Activated CD8-positive, alpha-beta T cell treated with anti-CD3 and anti-CD28 coated beads for 36 hours (primary cell): ENCODE results near the gene GRIA1. TPM values are rescaled to one million over a fixed set of nuclear protein-coding genes. Genes with fewer than 3 reads are reported as not detected.

ENCODE experiments used
- ATAC-seq: fragments of 200-7000 bp; cut with Tn5 transposase; one replicate; pipeline ENCODE4 v1.10.0; 2021; ENCODE audit warnings: mild to moderate bottlenecking, moderate library complexity
- CTCF ChIA-PET: fragments of 350-600 bp; sonication (Branson Sonifier 250); formaldehyde crosslinking; loops from one replicate; lab custom pipeline; 2021; ENCODE audit warnings: antibody characterized with exemption; lab: Charles Lee
- POLR2A ChIA-PET: fragments of 350-600 bp; sonication (Branson Sonifier 250); formaldehyde crosslinking; loops from one replicate; lab custom pipeline; 2021; ENCODE audit warnings: antibody characterized with exemption; lab: Charles Lee
- DNase-seq: peaks from one replicate; pipeline ENCODE4 v3.0.0-alpha.2; 2020
- H3K27ac Mint-ChIP-seq: one replicate; pipeline ENCODE4 v1.8.0; 2021; ENCODE audit warnings: mild to moderate bottlenecking, mixed read lengths
- H3K27me3 Mint-ChIP-seq: one replicate; pipeline ENCODE4 v1.8.0; 2021; ENCODE audit warnings: mixed read lengths
- H3K36me3 Mint-ChIP-seq: one replicate; pipeline ENCODE4 v1.8.0; 2021; ENCODE audit warnings: low read depth, mixed read lengths
- H3K4me1 Mint-ChIP-seq: one replicate; pipeline ENCODE4 v1.8.0; 2021; ENCODE audit warnings: low read depth, mixed read lengths
- H3K4me3 Mint-ChIP-seq: one replicate; pipeline ENCODE4 v1.8.0; 2021; ENCODE audit warnings: mild to moderate bottlenecking, moderate library complexity, mixed read lengths
- H3K9me3 Mint-ChIP-seq: one replicate; pipeline ENCODE4 v1.8.0; 2021; ENCODE audit warnings: mixed read lengths
- intact Hi-C: fragments of 100-400 bp; cut with micrococcal nuclease; formaldehyde crosslinking; loops from one replicate; pipeline ENCODE4 v1.10.0; 2022
- total RNA-seq, 2 experiments: library from RNA; stranded (reverse); gene quantifications; one replicate each; pipeline ENCODE4 v1.2.3, GENCODE V29; 2021
- TF ChIP-seq, protein P1 (sequence below): fragments of 200-600 bp; IDR thresholded peaks from one replicate; pipeline ENCODE4 v1.8.0; 2022; ENCODE audit warnings: antibody characterized with exemption, mild to moderate bottlenecking

GRIA1 gene
- total RNA-seq, 2 experiments from 2014 or later: not detected

DNA sequence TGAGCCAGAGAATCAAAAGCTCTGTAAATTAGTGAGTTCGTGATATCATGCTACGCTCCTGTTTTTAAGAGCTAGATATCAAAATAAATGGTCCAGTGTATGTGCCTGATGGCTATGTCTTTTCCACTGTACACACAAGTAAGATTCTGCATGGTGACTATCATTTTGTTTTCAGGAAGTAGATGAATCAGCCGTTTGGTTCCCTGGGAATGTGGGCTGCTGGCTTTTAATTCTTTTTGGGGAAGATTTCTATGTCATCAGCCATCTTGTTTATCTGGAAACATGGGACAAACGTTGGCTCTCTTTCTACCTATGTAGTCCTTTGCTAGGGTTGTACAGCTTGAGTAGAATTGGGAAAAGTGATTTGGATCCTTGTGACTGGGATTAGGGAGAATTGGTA lies 126.7 kb downstream of the GRIA1 start:
- CTCF ChIA-PET: no interaction called here
- TF ChIP-seq, protein P1, sequence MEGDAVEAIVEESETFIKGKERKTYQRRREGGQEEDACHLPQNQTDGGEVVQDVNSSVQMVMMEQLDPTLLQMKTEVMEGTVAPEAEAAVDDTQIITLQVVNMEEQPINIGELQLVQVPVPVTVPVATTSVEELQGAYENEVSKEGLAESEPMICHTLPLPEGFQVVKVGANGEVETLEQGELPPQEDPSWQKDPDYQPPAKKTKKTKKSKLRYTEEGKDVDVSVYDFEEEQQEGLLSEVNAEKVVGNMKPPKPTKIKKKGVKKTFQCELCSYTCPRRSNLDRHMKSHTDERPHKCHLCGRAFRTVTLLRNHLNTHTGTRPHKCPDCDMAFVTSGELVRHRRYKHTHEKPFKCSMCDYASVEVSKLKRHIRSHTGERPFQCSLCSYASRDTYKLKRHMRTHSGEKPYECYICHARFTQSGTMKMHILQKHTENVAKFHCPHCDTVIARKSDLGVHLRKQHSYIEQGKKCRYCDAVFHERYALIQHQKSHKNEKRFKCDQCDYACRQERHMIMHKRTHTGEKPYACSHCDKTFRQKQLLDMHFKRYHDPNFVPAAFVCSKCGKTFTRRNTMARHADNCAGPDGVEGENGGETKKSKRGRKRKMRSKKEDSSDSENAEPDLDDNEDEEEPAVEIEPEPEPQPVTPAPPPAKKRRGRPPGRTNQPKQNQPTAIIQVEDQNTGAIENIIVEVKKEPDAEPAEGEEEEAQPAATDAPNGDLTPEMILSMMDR: no peak
- intact Hi-C loops: no loop called here
- H3K9me3 Mint-ChIP-seq: no peaks in the 10 kb centered on the region
- no peaks in the 10 kb centered on the region for H3K4me1 Mint-ChIP-seq
- H3K4me3 Mint-ChIP-seq: no peak overlapping the region
- H3K27me3 Mint-ChIP-seq: peaks cover 2% of the 10 kb centered on the region
- POLR2A ChIA-PET: no interaction called here
- H3K27ac Mint-ChIP-seq: no peak overlapping the region
- DNase-seq (no peak), ATAC-seq (no peak)
- H3K36me3 Mint-ChIP-seq: no peaks in the 10 kb centered on the region

DNA sequence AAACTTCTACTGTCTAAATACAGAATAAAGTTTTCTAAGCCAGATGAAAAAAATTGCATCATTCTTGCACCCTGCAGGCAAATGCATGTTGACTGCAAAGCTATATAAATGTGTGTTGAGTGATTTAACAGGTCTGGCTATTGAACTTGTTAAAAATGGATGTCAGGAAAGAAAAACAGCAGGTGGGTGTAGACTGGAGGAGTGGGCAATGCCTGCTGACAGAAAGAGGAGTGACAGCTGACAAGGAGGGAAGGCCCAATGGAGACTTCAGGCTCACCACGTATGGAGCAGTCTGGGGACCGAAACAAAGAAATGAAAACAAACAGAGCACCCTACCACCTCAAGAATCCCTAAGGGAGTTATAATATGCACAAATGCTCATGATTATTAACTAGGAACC lies 127.8 kb downstream of the GRIA1 start:
- Mint-ChIP-seq H3K27me3 (peaks cover 2% of the 10 kb centered on the region), H3K9me3 (no peaks in the 10 kb centered on the region), H3K4me1 (no peaks in the 10 kb centered on the region), H3K4me3 (no peak overlapping the region), H3K36me3 (no peaks in the 10 kb centered on the region), H3K27ac (no peak overlapping the region)
- ATAC-seq: no peak
- DNase-seq: no peak
- CTCF ChIA-PET: no interaction called here
- POLR2A ChIA-PET: no interaction called here
- TF ChIP-seq, protein P1: no peak
- intact Hi-C loops: no loop called here

DNA sequence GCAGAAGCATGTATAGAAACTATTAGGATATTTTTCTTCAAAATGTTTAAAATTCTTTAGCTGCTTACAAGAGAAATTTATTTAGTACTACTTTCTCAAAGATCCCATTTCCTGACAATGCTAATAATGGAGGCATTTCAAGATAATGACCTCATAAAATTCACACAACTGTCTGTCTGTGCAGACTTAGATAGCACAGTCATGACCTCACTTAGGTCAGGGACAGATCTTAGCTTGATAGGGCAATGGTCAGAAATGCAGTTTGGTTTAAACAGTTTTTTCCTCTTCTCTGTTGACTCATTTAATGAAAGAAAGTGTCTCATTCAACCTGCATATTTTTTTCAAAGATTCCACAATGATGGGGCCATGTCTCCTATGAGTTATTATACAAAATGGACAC lies 128.4 kb downstream of the GRIA1 start:
- H3K4me1 Mint-ChIP-seq: no peaks in the 10 kb centered on the region
- peaks cover under 1% of the 10 kb centered on the region for H3K27me3 Mint-ChIP-seq
- H3K27ac Mint-ChIP-seq: no peak overlapping the region
- no peaks in the 10 kb centered on the region for H3K36me3 Mint-ChIP-seq
- no peaks in the 10 kb centered on the region for H3K9me3 Mint-ChIP-seq
- intact Hi-C loops: no loop called here
- TF ChIP-seq, protein P1: no peak
- DNase-seq (no peak), ATAC-seq (no peak)
- H3K4me3 Mint-ChIP-seq: no peak overlapping the region
- CTCF ChIA-PET: no interaction called here
- POLR2A ChIA-PET: no interaction called here

DNA sequence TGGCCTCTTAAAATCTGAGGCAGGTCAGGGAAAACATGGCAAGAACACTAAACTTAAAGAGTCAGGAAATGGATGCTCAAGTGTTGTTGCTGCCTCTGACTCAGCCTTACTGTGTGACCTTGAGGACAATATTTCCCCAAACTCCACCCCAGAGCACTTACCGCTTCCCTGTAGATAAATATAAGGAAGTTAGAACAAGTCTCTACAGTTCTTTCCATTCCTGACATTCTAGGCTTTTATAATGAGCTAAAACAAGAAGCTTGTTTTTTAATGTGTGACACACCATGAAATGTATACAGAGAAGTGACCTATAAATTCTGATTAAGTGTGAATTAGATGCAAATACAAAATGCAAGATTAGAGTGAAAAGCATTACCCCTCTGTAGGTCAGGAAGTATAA lies 129.3 kb downstream of the GRIA1 start:
- ChIA-PET POLR2A (no interaction called here), CTCF (no interaction called here)
- H3K4me3 Mint-ChIP-seq: no peak overlapping the region
- DNase-seq: no peak
- TF ChIP-seq, protein P1: no peak
- H3K9me3 Mint-ChIP-seq: no peaks in the 10 kb centered on the region
- peaks cover 3% of the 10 kb centered on the region for H3K27me3 Mint-ChIP-seq
- no peak for ATAC-seq
- no peak overlapping the region for H3K27ac Mint-ChIP-seq
- no peaks in the 10 kb centered on the region for H3K36me3 Mint-ChIP-seq
- H3K4me1 Mint-ChIP-seq: no peaks in the 10 kb centered on the region
- intact Hi-C loops: no loop called here

DNA sequence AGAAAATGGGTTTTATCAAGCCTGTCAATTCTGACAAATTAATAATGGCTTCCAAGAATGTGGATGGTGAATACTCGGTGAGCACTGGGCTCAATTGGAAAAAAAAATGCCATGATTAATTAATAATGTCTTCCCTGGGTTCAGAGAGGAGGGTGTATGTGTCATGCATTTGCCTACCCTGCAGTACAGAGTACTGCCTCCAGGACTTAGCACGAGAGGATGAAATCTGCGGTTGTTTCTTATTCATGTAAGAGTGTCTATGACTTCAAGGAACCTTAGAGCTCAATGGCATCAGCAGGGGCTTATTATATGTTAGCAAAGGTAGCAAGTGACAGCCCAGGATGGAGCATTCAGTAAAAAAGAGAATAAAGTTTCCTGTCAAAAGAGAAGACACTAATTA lies 132.7 kb downstream of the GRIA1 start:
- TF ChIP-seq, protein P1: no peak
- ChIA-PET CTCF (no interaction called here), POLR2A (no interaction called here)
- H3K27ac Mint-ChIP-seq: no peak overlapping the region
- H3K27me3 Mint-ChIP-seq: peaks cover 6% of the 10 kb centered on the region
- H3K4me3 Mint-ChIP-seq: no peak overlapping the region
- no peaks in the 10 kb centered on the region for H3K4me1 Mint-ChIP-seq
- H3K36me3 Mint-ChIP-seq: no peaks in the 10 kb centered on the region
- intact Hi-C loops: no loop called here
- H3K9me3 Mint-ChIP-seq: no peaks in the 10 kb centered on the region
- no peak for DNase-seq
- ATAC-seq: no peak
